ENCODE results near the gene FBXO11.
"Not testable (repeated sequence)": the region's sequence is repeated elsewhere in the genome, so short reads cannot be mapped to it uniquely, and the experiment has no call there.

The FBXO11 gene

DNA sequence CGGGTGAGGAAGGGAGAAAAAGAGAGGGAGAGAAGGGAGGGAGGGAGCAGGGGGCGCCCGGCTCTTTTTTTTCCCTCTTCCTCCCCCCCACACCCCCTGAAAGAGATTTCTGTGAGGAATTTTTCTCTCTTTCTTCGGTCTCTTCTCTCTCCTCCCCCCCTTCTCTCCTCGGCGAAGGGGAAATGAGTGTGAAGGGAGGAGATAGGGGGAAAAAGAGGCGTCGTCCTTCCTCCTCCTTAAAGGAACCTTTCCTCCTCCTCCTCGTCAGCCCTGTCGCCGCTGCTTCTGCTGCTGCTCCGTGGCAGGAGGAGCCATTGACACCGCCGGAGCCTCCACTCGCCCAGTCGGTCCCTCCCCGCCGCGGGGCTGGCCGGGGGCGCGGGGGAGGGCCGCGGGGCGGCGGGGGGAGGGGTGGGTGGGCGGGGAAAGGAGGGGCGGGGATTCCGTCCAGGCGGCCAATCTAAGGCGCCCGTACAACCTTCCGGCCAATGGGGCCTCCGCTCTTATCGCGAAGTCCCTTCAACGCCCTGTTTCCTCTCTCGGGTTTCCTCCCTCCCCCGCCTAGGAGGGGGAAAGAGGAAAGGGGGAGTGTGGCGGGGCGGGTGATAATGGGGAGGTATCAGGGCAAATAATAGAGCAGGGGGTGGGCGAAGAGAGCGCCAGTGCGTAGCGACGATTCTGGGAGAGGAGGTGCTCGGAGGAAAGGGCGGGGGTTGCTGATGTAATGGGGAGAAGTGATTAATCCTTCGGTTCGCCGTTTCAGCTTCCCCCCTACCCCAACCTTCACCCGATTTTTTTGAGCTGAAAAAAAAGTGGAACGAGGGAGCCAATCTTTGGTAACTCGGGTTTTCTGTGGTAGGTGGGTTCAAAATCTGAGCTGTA is at the start of gene FBXO11:
Gene FBXO11, minus strand, starts transcription at position 342 of the 882 bp plus-strand sequence. CDS start 778 bp downstream, outside the sequence.
- DNase-seq = peak; percentile 66 to 97 (median 93)

DNA sequence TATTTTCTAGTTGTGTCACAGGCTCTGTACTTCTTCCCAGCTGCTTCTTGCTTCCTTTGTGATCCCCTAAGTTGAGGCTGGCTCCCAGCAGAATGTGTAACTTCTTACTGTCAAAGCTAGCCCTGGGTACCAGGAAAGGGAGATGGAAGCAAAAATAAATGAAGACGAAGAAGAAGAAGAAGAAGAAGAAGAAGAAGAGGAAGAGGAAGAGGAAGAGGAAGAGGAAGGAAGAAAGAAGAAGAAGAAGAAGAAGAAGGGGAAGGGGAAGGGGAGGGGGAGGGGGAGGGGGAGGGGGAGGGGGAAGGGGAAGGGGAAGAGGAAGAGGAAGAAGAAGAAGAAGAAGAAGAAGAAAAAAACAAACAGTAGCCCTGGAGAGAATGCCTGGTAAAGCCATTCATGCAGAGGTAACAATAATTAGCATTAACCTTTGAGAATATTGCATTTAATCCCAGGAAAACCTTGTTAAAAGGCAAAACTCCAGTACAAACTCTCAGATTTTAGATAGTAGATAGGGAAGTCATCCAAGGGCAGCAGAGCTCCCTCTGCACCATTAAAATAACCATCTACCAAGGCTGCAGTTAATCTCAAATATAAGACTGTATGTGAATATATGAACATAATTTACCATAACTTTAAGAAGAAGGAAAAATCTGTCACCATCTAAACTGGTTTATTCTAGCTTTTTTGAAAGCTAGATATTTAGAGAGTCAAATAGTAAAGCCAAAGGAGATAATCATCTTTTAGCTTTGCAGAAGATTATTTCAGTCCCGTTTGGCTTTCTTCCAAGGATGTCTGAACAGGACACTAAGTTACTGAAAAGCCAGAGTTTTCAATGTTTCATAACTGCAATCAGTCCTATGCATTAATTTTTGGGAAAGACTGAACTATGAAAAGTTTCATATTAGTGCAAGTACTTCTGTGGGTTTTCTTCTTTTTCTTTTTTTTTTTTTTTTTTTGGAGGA is 44.3 kb upstream of the FBXO11 start:
- no peak for DNase-seq

DNA sequence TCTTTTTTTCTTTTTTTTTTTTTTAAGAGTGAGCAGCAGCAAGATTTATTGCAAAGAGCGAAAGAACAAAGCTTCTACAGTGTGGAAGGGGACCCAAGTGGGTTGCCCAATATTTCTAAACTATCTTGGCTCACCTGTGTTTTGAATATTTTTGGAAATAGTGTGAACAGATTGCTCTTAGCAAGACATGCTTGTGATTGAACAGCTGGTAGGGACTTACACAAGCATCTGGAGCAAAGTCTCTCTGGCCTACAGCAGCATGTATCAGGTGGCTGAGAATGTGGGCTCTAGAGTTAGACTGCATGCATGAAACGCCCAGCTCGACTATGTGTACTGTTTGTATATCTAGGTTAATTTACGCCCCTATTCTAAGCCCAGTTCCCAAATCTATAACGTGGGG is 40.3 kb upstream of the FBXO11 start:
- DNase-seq = no peak

DNA sequence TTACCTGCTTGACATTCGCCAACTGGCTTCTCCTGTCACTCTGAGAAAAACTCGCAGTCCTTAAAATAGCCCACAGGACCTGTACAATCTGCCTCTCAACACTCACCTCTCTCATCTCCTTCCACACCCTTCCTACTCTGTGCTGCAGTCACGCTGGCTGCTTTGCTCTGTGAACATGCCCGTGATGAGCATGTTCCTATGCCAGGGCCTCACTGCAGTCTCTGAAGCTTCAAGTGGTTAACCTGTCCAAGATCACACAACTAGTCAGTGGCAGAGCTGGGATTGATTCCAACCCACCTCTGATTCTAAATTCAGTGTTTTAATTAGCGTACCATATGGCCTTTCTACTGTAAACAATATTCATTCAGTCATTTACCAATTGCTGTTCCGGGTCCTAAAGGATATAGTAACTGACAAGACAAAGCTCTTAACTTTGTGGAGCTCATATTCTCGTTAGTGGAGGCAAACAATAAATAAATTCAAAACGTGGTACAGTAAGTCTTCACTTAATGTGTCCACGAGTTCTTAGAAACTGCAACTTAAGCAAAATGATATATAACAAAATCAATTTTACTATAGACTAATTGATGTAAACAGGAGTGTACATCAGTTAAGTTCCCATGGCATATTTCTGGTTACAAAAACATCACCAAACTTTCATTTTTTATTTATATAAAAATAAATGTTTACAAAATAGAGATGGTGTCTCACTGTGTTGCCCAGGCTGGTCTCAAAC is 38.9 kb upstream of the FBXO11 start:
- no peak for DNase-seq

DNA sequence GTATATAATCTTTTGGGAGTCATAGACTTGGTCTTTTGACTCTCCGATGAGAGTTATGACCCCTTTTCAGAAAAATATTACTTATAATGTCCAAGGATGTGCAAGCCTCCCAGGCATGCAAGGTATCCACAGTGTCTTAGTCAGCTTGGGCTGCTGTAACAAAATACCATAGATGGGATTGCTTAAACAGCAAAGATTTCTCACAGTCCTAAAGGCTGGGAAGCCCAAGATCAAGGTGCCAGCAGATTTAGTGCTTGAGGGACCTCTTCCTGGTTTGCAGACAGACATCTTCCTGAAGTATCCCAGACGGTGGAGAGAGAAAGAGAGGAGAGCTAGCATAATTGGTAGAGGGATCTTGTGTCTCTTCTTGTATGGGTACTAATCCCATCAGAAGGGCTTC is 35.6 kb upstream of the FBXO11 start:
- DNase-seq = no peak

DNA sequence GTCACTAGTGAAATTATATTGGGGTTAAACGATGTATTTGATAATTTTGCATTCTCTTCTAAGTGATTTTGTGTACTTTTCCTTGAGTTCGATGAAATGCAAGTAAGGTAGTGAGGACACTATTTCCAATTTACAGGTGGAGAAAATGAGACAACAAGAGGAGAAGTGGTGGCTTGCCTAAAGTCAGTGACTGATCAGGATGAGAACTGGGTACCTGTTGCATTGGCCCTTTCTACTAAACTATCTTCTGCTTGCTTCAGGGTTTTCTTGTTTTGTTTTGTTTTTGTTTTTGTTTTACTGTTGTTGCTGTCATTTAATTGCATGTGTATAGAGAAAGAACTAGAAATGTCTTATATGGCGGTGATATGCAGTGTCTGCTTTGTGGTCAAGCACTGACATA is 31.4 kb upstream of the FBXO11 start:
- DNase-seq = no peak

DNA sequence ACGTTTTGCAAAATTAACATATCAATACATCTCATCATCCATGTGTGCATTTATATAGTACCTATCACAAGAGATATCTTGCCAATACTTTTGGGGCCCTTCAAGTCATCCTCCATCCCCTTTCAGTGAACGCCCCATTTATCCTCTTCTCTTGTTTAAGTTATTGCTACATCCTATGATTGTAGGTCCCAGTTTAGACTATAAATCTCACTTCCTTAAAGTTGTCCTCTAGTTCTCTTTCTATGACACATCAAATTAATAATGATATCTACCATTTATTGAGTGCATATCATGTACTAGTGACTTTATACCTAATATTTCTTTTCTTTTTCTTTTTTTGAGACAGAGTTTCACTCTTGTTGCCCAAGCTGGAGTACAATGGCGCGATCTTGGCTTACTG is 28.8 kb upstream of the FBXO11 start:
- DNase-seq = no peak

DNA sequence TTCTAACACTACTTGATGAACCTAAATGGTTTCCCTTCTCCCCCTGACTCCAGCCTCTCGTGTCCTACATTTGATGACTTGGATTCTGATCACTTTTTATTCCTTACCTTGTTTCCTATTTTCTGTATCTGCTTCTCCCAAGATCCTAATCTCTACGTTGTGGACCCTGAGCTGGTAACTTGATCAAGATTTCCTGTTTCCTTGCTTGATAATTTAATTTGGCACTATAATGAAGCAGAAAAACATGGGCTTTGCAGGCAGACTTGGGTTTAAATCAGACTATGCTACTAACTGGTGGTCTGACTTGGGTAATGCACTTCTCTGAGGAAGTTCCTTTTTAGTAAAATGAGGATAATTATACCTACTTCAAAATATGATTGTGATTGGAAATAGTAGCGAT is 11.7 kb upstream of the FBXO11 start:
- no peak for DNase-seq

DNA sequence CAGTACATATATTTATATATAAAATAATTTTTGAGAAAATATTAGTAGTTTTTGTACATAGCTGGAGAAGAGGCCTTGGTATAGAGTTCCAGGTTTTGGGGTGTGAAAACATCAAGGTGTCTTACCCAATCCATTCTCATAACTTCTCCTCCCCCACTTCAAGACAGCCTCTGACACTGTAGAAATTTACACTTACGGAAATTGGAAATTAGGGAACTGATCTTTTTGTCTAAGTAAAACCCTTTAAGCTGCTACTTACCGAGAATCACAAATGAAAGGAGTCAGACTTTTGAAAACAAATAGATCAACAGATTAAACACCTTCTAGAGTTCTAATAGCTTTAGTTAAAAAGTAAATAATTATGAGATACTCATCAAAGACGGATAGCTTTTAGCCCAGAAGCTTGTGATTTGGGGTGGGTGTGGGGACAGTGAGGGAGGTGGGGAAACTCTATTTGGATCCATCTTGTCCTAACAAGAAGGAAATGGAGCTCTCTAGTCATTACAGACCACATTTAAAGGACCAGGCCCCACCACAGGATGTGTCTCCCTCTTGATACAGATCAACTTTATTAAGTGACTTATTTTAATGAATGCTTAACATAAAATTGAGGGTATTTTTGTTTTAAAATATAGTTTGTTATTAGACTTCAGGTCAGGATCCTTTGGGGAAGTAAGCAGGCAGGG is 11.1 kb upstream of the FBXO11 start:
- DNase-seq = no peak

DNA sequence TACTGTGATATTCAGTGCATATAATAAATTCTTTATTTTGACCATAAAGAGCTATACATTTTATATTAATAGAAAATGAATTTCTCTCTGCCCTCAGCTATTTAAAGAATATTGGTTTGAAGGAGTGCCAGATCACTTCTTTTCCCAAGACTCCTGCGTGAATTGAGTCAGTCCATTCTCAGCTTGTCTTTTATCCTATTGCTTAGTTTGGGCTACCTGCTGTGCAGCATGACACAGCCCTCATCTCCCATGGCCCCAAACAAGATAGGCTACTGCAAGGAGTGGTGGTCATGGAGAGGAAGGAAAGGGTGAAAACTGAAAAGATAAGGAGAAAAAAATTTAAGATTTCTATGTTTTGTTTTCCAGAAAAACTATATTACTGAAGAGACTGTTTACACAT is 10.1 kb upstream of the FBXO11 start:
- DNase-seq = no peak

DNA sequence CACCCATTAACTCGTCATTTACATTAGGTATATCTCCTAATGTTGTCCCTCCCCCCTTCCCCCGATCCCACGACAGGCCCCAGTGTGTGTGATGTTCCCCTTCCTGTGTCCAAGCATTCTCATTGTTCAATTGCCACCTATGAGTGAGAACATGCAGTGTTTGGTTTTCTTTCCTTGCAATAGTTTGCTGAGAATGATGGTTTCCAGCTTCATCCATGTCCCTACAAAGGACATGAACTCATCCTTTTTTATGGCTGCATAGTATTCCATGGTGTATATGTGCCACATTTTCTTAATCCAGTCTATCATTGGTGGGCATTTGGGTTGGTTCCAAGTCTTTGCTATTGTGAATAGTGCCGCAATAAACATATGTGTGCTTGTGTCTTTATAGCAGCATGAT is 4.4 kb upstream of the FBXO11 start:
- DNase-seq = not testable (repeated sequence)

DNA sequence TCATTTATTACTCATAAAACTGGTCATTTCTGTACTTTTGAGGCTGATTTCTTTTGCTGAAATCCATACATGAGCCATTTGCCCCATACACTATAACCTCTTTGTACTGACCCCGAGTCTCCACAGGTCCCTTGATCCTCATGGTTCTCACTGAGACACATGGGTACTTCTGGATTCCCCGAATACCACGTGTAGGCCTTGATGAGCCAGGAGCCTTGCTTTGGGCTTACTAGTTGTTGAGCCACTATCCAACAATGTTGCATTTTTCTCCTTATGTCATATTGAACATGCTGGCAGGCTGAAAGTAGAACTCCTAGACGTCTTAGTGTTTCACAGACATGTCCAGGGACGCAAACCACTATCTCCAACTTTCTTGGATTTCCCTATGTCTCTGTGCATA is 2.4 kb upstream of the FBXO11 start:
- DNase-seq = no peak

DNA sequence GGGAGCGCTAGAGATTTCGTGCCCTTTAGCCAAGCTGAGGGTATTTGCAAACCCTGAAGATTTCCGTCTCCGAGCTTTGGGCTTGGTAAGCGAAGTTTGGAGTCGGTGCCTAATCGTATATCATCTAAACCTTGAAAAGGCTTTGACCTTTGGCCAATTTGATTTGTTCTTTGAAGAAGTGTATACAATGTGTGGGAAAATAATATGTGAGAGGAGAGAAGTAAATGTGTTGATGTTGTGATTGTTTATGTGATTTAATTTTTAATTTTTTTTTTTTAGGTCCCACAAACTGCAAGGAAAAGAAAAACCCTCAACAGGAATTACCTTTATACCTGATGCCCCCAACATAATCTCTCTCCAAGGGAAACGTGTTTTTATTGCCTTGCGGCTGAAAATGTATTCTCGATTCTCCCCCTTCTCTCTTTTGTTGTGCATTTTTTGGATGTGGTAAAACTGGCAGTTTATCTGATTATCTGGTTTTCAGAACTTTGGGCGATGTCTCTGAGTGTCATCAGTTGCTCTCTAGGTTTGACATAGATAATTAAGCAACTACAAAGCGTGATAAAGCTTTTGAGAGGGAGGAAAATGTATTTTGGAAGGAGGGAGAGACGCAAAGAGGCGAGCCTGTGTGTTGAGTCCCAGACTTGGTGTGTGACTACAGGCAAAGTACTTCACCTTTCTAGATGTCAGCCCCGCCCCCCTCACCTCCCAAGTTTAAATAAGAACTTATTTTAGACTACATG is 912 bp upstream of the FBXO11 start:
- peak in 3 of 58 donors; percentile 3 to 82 (median 39) for DNase-seq

DNA sequence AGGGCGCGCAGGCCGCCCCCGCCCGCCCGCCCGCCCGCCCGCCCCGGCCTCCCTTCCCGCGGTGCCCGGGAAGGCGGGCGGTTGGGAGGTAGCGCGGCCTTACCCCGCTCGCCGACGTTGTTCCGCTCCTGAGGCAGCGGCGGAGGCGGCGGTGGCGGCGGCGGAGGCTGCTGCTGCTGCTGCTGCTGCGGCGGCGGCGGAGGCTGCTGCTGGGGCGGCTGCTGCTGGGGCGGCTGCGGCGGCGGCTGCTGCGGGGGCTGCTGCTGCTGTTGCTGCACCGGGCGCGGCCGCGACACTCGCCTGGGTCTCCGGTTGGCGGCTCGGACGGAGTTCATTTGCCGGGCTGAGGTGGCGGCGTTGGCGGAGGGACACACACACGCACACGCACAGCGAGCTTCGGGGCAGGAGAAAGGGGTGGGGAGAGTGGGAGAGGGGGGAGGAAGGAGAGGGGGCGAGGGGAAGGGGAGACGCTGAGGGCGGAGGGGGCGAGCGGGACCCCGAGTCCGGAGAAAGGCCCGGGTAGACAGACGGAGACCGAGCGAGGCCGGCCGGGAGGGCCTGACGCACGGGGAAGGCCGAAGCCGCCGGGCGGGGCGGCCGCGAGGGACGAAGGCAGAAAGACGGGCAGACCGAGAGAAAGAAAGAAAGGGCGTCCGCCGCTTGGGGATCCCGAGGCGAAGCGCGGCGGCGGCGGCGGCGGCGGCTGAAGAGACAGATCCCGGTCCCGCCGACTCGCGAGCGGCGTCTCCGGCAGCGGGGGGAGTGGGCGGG is 727 bp downstream of the FBXO11 start:
- DNase-seq = peak in 49 of 58 donors; percentile 14 to 87 (median 67)

DNA sequence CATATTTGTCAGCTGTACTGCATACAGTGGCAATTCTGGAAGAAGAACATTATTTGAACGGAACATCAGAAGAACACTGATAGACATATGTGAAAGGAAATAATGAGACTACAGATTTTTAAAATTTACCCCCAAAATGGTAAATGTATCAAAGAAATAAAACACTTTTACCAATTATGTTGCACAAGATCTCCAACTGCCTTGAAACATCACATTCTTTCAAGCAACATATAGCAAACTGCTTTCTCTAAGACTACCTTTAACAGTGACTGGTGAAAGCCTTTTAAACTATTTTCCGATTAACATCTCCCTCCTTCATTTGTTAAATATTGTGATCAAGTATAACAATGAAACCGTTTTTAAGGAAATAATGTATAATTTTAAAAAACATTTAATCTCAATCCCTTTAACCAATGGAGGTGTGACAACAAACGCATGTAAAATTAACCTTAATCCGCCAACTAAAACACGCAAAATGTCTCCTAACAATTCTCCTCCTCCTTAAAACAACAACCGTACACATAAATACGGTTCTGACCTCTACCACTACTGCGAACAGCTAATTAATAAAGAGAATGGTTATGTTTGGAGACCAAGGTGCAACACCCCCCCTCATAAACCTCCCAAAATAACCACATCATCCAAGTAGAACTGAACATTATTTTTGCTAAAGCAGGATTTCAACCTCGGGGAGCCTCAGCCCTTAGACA is 2.4 kb downstream of the FBXO11 start:
- peak in 1 of 58 donors; percentile 42 for DNase-seq

DNA sequence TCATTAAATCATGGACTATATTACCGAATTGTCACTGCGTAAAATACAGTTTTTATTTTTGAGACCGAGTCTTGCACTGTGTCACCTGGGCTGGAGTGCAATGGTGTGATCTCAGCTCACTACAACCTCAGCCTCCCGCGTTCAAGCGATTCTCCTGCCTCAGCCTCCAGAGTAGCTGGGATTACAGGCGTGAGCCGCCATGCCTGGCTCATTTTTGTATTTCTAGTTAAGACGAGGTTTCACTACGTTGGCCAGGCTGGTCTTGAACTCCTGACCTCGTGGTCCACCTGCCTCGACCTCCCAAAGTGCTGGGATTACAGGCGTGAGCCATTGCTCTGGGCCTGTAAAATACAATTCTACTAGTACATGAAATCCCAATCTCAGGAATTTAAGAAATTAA is 4.4 kb downstream of the FBXO11 start:
- not testable (repeated sequence) for DNase-seq

DNA sequence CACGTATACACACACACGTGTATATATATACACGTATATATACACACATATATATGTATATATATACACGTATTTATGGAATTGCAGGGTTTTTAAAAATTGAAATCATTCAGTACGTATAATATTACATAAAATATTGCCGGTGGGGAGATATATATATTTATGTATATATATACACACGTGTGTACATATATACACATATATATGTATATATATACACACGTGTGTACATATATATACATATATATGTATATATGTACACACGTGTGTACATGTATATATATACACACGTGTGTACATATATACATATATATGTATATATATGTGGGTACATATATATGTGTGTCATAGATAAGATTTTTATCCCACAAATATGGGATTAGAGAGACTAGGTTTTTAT is 5.4 kb downstream of the FBXO11 start:
- no peak for DNase-seq

Measured in anterior cingulate cortex (tissue), 58 donors.